HG02610 (cell line): ENCODE data around the gene PADI1.

Source experiments
- ATAC-seq: cut with Tn5 transposase; IDR thresholded peaks from one replicate; pipeline ENCODE4 v1.9.1; 2021; ENCODE audit warnings: mild to moderate bottlenecking, moderate library complexity; ENCODE audit not compliant: unreplicated experiment

Gene PADI1

GRCh38 chr1:17265950-17266349, 61.0 kb downstream of the PADI1 start:
- ATAC-seq = no peak

- no peak for ATAC-seq
Measured at GRCh38 chr1:17270891-17271765, 66.2 kb downstream of the PADI1 start.

GRCh38 chr1:17272066-17272465, 67.1 kb downstream of the PADI1 start:
- no peak for ATAC-seq

GRCh38 chr1:17272646-17273045, 67.7 kb downstream of the PADI1 start:
- ATAC-seq = no peak

- ATAC-seq = no peak
Measured at GRCh38 chr1:17273096-17273495, 68.2 kb downstream of the PADI1 start.

- ATAC-seq = no peak
Measured at GRCh38 chr1:17274186-17275170, 69.5 kb downstream of the PADI1 start.

- ATAC-seq = no peak
Measured at GRCh38 chr1:17276568-17276967, 71.6 kb downstream of the PADI1 start.

GRCh38 chr1:17277511-17278159, 72.7 kb downstream of the PADI1 start:
- ATAC-seq = no peak

GRCh38 chr1:17278996-17279830, 74.3 kb downstream of the PADI1 start:
- ATAC-seq = no peak

- ATAC-seq = no peak
Measured at GRCh38 chr1:17280436-17280835, 75.5 kb downstream of the PADI1 start.

GRCh38 chr1:17280894-17281293, 76.0 kb downstream of the PADI1 start:
- no peak for ATAC-seq

GRCh38 chr1:17281775-17282181, 76.8 kb downstream of the PADI1 start:
- ATAC-seq = no peak

GRCh38 chr1:17282836-17283235, 77.9 kb downstream of the PADI1 start:
- no peak for ATAC-seq

GRCh38 chr1:17286646-17287045, 81.7 kb downstream of the PADI1 start:
- ATAC-seq = no peak

- no peak for ATAC-seq
Measured at GRCh38 chr1:17287130-17287776, 82.3 kb downstream of the PADI1 start.

- no peak for ATAC-seq
Measured at GRCh38 chr1:17289721-17290120, 84.8 kb downstream of the PADI1 start.

GRCh38 chr1:17290553-17290952, 85.6 kb downstream of the PADI1 start:
- ATAC-seq = no peak

GRCh38 chr1:17292299-17293160, 87.6 kb downstream of the PADI1 start:
- no peak for ATAC-seq
